Lower leg skin (tissue), 4 donors: ENCODE results near the gene BBS1. TPM values are rescaled to one million over a fixed set of nuclear protein-coding genes. Genes with fewer than 3 reads are reported as not detected.
"Not testable (repeated sequence)": the region's sequence is repeated elsewhere in the genome, so short reads cannot be mapped to it uniquely, and the experiment has no call there.

Experiments
- DNase-seq, 2 donors: peaks; one replicate each; pipeline ENCODE4 v3.0.0-alpha.2; 2019; ENCODE audit warnings: low spot score in 2 of 2
- H3K4me3 ChIP-seq: fragments of 200-600 bp; sonication (generic); 2 replicates; pipeline ENCODE4 v1.5.1; 2017; ENCODE audit warnings: mild to moderate bottlenecking, low read depth; ENCODE audit not compliant: poor library complexity, severe bottlenecking
- CTCF ChIP-seq, 3 donors: fragments of 450-650 bp; IDR thresholded peaks; one replicate each; pipeline ENCODE4 v1.5.1; 2016; ENCODE audit warnings: antibody characterized with exemption in 3 of 3, mild to moderate bottlenecking in 3 of 3, moderate library complexity in 2 of 3
- POLR2A ChIP-seq, 2 donors: fragments of 450-650 bp; IDR thresholded peaks; one replicate each; pipeline ENCODE4 v1.6.1; 2016 to 2017; ENCODE audit warnings: antibody characterized with exemption in 2 of 2, mild to moderate bottlenecking in 1 of 2, moderate library complexity in 1 of 2
- WGBS, 2 donors: methylation state at CpG; one replicate each; pipeline ENCODE4 v1.1.5; 2018; 5-methylcytosine and 5-hydroxymethylcytosine counted together
- intact Hi-C: fragments of 100-400 bp; cut with DNase I; formaldehyde crosslinking; loops from one replicate; pipeline ENCODE4 v1.15.0; 2023; ENCODE audit warnings: low total_unique reads
- total RNA-seq, 4 donors: library from RNA; depleted of rRNA; stranded (reverse); fragments of >200 nt; gene quantifications; one replicate each; pipeline ENCODE4 v1.1.0, GENCODE V29; 2016

Gene BBS1
- total RNA-seq, 4 donors from 2014 or later, result 27.4 to 51.6 (median 37.1) TPM

- H3K4me3 ChIP-seq, result no peak overlapping the region
- WGBS, 2 donors, result 84 to 88% methylated on average over 3 of the region's 3 CpGs
- intact Hi-C loops, result no loop called here
- DNase-seq, result no peak
- TF ChIP-seq CTCF (IDR thresholded peaks at IDR 0.05) (no peak), POLR2A (IDR thresholded peaks at IDR 0.05) (no peak)
Observed at GRCh38 chr11:66581261-66581660, 70.8 kb downstream of the BBS1 start.

GRCh38 chr11:66582565-66583147 lies 72.2 kb downstream of the BBS1 start:
- H3K4me3 ChIP-seq, DNase-seq, intact Hi-C loops: not testable (repeated sequence)
- WGBS, 2 donors, result 81 to 84% methylated on average over 3 of the region's 3 CpGs

Other genes with a start within 250 kb of the BBS1 start
- 100 to 1,000 TPM; 118 to 143 (median 126) TPM for gene RAB1B, start 242.0 kb upstream of the BBS1 start, total RNA-seq
- gene CNIH2, start 232.5 kb upstream of the BBS1 start, total RNA-seq, result 1 to 10 TPM in 1 of 4 donors, under 1 TPM in 1, not detected in 2; 0.42 to 3.2 TPM
- gene YIF1A, start 221.5 kb upstream of the BBS1 start, total RNA-seq, result 10 to 100 TPM; 55.3 to 76.2 (median 74.1) TPM
- not detected for gene TMEM151A, start 218.7 kb upstream of the BBS1 start, total RNA-seq
- 10 to 100 TPM in 2 of 4 donors, 1 to 10 TPM in 2; 6.3 to 23.5 (median 12.3) TPM for gene CD248, start 193.6 kb upstream of the BBS1 start, total RNA-seq
- 10 to 100 TPM; 48.3 to 56.9 (median 53.8) TPM for gene RIN1, start 174.2 kb upstream of the BBS1 start, total RNA-seq
- gene BRMS1, start 165.5 kb upstream of the BBS1 start, total RNA-seq, result 10 to 100 TPM; 40.1 to 68.4 (median 57.5) TPM
- 10 to 100 TPM; 23.9 to 32.4 (median 30.0) TPM for gene B4GAT1, start 163.0 kb upstream of the BBS1 start, total RNA-seq
- 1 to 10 TPM; 1.8 to 2.7 (median 2.4) TPM for gene SLC29A2, start 138.9 kb upstream of the BBS1 start, total RNA-seq
- under 1 TPM in 1 of 4 donors, not detected in 3; 0.19 TPM for gene NPAS4, start 89.6 kb upstream of the BBS1 start, total RNA-seq
- gene MRPL11, start 71.8 kb upstream of the BBS1 start, total RNA-seq, result 10 to 100 TPM; 30.6 to 41.1 (median 36.2) TPM
- 10 to 100 TPM; 14.3 to 22.0 (median 17.1) TPM for gene PELI3, start 43.7 kb upstream of the BBS1 start, total RNA-seq
- 10 to 100 TPM; 15.5 to 48.5 (median 20.1) TPM for gene DPP3, start 30.2 kb upstream of the BBS1 start, total RNA-seq
- gene ZDHHC24, start 35.4 kb downstream of the BBS1 start, total RNA-seq, result 10 to 100 TPM in 3 of 4 donors, 1 to 10 TPM in 1; 9.9 to 18.0 (median 14.7) TPM
- gene ACTN3, start 36.3 kb downstream of the BBS1 start, total RNA-seq, result not detected
- 100 to 1,000 TPM in 2 of 4 donors, 10 to 100 TPM in 2; 96.4 to 120 (median 103) TPM for gene CTSF, start 58.0 kb downstream of the BBS1 start, total RNA-seq
- under 1 TPM; 0.11 to 0.42 (median 0.25) TPM for gene CCDC87, start 82.4 kb downstream of the BBS1 start, total RNA-seq
- gene CCS, start 82.5 kb downstream of the BBS1 start, total RNA-seq, result 10 to 100 TPM; 13.7 to 24.2 (median 15.2) TPM
- gene RBM14, start 106.0 kb downstream of the BBS1 start, total RNA-seq, result 10 to 100 TPM; 35.8 to 47.4 (median 44.6) TPM
- gene RBM4, start 128.1 kb downstream of the BBS1 start, total RNA-seq, result 10 to 100 TPM; 59.2 to 96.6 (median 76.0) TPM
- gene RBM4B, start 167.3 kb downstream of the BBS1 start, total RNA-seq, result 10 to 100 TPM in 2 of 4 donors, 1 to 10 TPM in 2; 8.6 to 18.0 (median 12.2) TPM
- gene SPTBN2, start 218.6 kb downstream of the BBS1 start, total RNA-seq, result 100 to 1,000 TPM; 435 to 663 (median 597) TPM